ENCODE results near the gene FIGLA.

- TF ChIP-seq CTCF (IDR thresholded peaks at IDR 0.05): no peak
- no peak for TF ChIP-seq EZH2 (IDR thresholded peaks at IDR 0.05; ENCODE audit: borderline replicate concordance, insufficient read depth, low read depth, low read length, poor library complexity, severe bottlenecking)
These were observed 17.3 kb upstream of the FIGLA start for GRCh38 chr2:70807828-70808118.

Measured in B cell (primary cell).